WI38 (cell line): ENCODE data around the gene ENKUR.

Experiments
- H3K4me3 ChIP-seq: 2 replicates; pipeline ENCODE4 v1.5.1; 2011; ENCODE audit warnings: low read depth, mild to moderate bottlenecking, control low read depth, low read length
- TF ChIP-seq, protein P1 (sequence below): IDR thresholded peaks from 2 replicates; pipeline ENCODE4 v1.5.1; 2012; ENCODE audit warnings: low read depth, mild to moderate bottlenecking, control low read depth, low read length

The ENKUR gene

DNA sequence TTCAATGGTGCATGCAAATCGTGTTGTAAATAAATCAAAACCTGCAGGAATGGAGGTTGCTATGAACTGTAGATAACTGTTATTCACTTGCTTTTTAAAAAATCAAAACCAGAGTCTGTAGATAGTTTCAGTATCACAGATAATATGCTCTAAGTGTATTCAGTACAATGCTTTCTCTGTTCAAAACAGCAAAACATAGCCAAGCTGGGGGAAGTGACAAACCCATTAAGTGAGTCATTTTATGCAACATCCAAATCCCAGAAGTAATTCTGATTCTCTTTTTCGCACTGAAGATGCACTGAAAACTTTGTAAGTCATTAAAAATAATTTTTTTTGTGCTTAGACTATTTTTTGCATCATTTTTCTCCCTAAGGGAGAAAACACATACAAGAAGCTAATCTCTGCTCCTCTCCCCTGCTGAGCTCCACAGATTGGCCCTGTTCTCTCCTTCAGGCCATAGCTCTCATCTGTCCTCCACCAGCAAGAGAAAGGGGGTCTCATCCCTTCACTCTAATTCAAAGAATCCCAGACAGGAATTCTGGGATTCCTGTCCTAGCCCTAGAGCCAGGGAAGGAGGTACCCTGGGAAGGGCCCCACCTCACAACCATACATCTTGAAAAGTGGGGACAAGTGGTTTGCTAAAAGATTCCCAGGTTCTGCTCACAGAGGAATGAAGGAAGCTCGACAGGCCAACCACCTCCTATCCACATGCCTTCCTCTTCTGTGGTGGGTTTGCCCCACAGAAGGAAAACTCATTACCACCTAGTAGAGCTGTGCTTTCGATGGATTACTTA, 68.5 kb downstream of the ENKUR start:
- TF ChIP-seq, protein P1, sequence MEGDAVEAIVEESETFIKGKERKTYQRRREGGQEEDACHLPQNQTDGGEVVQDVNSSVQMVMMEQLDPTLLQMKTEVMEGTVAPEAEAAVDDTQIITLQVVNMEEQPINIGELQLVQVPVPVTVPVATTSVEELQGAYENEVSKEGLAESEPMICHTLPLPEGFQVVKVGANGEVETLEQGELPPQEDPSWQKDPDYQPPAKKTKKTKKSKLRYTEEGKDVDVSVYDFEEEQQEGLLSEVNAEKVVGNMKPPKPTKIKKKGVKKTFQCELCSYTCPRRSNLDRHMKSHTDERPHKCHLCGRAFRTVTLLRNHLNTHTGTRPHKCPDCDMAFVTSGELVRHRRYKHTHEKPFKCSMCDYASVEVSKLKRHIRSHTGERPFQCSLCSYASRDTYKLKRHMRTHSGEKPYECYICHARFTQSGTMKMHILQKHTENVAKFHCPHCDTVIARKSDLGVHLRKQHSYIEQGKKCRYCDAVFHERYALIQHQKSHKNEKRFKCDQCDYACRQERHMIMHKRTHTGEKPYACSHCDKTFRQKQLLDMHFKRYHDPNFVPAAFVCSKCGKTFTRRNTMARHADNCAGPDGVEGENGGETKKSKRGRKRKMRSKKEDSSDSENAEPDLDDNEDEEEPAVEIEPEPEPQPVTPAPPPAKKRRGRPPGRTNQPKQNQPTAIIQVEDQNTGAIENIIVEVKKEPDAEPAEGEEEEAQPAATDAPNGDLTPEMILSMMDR: no peak
- H3K4me3 ChIP-seq: no peak overlapping the region

DNA sequence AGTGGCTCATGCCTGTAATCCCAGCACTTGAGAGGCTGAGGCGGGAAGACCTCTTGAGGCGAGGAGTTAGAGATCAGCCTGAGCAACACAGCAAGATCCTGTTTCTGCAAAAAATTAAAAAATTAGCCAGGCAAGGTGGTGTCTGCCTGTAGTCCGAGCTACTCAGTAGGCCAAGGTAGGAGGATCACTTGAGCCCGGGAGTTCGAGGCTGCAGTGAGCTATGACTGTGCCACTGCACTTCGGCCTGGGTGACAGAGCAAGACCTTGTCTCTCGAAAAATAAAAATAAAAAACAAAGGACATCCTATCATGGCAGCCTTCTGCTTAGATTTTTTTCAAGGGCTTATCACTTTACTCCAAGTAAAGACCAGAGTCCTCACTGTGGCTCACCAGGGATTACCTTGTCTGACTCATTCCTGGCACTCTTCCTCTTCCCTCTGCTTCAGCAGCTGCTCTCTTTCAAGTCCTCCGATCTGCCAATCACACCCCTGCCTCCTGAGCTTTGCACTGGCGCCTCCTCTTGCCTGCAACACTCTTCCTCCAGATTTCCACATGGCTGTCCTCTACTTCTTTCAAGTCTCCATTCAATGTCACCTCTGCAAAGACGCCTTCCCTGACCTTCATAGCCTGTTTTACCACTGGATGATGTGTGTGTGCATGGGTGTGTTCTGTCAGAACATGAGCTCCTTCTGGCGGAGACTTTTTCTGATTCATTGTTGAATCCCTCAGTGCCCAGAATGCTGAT, 71.3 kb downstream of the ENKUR start:
- H3K4me3 ChIP-seq: no peak overlapping the region
- TF ChIP-seq, protein P1: no peak

DNA sequence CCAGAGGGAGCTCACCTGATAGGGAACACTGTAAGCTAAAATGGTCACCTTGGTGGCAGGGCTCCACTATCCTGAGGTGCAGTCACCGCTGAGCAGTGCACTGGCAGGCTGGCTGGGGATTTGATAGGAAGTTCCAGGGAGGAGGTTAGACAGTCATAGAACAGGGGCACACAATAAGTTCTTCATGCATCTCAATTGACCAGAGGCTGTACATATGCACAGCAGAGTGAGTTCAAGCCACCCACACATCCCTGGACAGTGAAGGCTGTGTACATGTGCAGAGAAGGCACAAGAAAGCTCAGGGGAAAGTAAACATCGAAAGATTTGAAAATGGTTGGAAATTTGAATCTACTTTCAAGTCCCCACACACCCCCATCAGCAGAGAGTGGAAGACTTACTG, 77.4 kb downstream of the ENKUR start:
- TF ChIP-seq, protein P1: no peak
- H3K4me3 ChIP-seq: no peak overlapping the region

DNA sequence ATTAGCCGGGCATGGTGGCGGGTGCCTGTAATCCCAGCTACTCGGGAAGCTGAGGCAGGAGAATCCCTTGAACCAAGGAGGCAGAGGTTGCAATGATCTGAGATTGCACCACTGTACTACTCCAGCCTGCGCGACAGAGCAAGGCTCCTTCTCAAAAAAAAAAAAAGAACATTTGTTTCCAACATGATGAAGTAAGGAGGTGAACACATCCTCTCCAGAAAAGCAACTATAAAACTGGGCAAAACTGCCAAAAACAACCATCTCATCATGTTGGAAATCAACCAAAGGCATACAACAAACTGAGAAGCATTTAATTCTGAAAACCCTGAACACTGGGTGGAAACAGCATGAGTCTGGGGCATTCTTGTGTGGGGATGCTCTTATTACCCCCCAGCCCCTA, 77.9 kb downstream of the ENKUR start:
- TF ChIP-seq, protein P1: no peak
- no peak overlapping the region for H3K4me3 ChIP-seq

DNA sequence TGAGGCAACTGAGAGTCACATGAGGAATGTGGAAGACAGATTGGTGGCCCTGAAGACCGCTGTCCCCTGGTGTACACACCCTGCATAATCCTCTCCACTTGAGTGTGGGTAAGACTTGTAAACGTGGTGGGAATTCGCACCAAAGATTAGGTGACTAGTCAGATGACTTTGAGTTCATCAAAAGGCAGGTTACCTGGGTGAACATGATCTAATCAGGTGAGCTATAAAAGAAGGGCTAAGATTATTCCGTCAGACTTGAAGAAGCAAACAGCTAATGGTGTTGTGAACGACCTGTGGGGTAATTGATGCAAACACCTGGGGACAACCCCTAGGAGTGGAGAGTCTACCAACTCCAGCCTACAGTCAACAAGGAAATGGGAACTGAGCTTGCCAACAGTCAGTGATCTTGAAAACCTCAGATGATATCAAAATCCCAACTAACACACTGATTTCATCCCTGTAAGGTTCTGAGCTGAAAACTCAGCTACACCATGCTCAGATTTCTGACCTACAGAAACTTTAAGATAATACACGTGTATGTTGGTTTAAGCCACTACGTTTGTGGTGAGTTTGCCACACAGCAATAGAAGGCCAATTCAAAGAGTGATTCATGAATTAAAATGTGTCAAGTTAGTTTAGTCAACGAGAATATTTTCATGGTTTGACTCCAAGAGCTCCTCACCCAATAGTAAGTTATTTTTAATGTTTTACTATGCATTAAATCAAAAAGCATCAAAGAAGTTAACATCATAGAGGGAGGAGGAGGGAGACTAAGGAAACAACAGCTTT, 80.3 kb downstream of the ENKUR start:
- H3K4me3 ChIP-seq: no peak overlapping the region
- TF ChIP-seq, protein P1: no peak
